Inflammatory macrophage (primary cell): ENCODE data around the gene CCDC97.
"Not testable (repeated sequence)": the region's sequence is repeated elsewhere in the genome, so short reads cannot be mapped to it uniquely, and the experiment has no call there.

Experiments used
- DNase-seq, 2 donors: peaks; one replicate each; pipeline ENCODE4 v3.0.0-alpha.2; 2020 to 2022

The CCDC97 gene

GRCh38 chr19:41364524-41365391 lies 54.8 kb downstream of the CCDC97 start:
- DNase-seq, result peak; percentile 75 to 78

GRCh38 chr19:41366089-41366488 lies 56.1 kb downstream of the CCDC97 start:
- peak in 1 of 2 donors; percentile 24 for DNase-seq

- peak; percentile 67 to 77 for DNase-seq
Measured at GRCh38 chr19:41367848-41368301, 57.9 kb downstream of the CCDC97 start.

- no peak for DNase-seq
Measured at GRCh38 chr19:41369769-41370168, 59.8 kb downstream of the CCDC97 start.

- DNase-seq, result not testable (repeated sequence)
Measured at GRCh38 chr19:41371119-41371518, 61.1 kb downstream of the CCDC97 start.

GRCh38 chr19:41371541-41371940 lies 61.6 kb downstream of the CCDC97 start:
- no peak for DNase-seq

- DNase-seq, result no peak
Measured at GRCh38 chr19:41372501-41372900, 62.5 kb downstream of the CCDC97 start.

GRCh38 chr19:41373993-41374392 lies 64.0 kb downstream of the CCDC97 start:
- DNase-seq, result no peak
